ENCODE measurements around the gene ZC3H12C.

DNA sequence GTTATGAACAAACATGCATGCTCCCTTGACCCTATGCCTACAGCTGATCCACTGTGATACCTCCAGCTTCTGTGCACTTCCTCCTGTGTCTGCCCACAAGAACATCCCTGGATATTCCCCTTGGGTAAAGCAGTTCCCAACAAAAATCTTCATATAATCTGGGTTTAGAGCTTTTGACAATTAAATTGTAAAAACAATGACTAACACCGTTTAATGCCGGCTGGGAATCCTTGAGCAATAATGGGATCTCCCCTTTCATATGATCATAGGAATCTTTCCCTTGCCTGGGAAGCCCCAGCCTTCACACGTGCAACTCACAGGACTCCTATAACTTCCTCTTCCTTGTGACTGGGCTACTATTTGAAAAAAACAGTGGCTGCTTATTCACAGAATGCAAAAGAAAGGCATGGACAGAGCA lies 6.3 kb upstream of the ZC3H12C start:
- TF ChIP-seq, protein P1, sequence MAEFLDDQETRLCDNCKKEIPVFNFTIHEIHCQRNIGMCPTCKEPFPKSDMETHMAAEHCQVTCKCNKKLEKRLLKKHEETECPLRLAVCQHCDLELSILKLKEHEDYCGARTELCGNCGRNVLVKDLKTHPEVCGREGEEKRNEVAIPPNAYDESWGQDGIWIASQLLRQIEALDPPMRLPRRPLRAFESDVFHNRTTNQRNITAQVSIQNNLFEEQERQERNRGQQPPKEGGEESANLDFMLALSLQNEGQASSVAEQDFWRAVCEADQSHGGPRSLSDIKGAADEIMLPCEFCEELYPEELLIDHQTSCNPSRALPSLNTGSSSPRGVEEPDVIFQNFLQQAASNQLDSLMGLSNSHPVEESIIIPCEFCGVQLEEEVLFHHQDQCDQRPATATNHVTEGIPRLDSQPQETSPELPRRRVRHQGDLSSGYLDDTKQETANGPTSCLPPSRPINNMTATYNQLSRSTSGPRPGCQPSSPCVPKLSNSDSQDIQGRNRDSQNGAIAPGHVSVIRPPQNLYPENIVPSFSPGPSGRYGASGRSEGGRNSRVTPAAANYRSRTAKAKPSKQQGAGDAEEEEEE (CRISPR knock-in tag; IDR thresholded peaks at IDR 0.05; ENCODE audit: borderline replicate concordance), result no peak
- TF ChIP-seq JDP2 (CRISPR knock-in tag; IDR thresholded peaks at IDR 0.05; ENCODE audit: borderline replicate concordance) (no peak), NFATC3 (CRISPR knock-in tag; IDR thresholded peaks at IDR 0.05) (no peak), ZNF800 (CRISPR knock-in tag; IDR thresholded peaks at IDR 0.05) (no peak), KLF11 (CRISPR knock-in tag; IDR thresholded peaks at IDR 0.05) (no peak), ZFX (CRISPR knock-in tag; IDR thresholded peaks at IDR 0.05; ENCODE audit: low read depth) (no peak), ZNF720 (CRISPR knock-in tag; IDR thresholded peaks at IDR 0.05) (no peak)
- TF ChIP-seq, protein P2, sequence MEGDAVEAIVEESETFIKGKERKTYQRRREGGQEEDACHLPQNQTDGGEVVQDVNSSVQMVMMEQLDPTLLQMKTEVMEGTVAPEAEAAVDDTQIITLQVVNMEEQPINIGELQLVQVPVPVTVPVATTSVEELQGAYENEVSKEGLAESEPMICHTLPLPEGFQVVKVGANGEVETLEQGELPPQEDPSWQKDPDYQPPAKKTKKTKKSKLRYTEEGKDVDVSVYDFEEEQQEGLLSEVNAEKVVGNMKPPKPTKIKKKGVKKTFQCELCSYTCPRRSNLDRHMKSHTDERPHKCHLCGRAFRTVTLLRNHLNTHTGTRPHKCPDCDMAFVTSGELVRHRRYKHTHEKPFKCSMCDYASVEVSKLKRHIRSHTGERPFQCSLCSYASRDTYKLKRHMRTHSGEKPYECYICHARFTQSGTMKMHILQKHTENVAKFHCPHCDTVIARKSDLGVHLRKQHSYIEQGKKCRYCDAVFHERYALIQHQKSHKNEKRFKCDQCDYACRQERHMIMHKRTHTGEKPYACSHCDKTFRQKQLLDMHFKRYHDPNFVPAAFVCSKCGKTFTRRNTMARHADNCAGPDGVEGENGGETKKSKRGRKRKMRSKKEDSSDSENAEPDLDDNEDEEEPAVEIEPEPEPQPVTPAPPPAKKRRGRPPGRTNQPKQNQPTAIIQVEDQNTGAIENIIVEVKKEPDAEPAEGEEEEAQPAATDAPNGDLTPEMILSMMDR (CRISPR knock-in tag; IDR thresholded peaks at IDR 0.05), result no peak
- TF ChIP-seq, protein P3, sequence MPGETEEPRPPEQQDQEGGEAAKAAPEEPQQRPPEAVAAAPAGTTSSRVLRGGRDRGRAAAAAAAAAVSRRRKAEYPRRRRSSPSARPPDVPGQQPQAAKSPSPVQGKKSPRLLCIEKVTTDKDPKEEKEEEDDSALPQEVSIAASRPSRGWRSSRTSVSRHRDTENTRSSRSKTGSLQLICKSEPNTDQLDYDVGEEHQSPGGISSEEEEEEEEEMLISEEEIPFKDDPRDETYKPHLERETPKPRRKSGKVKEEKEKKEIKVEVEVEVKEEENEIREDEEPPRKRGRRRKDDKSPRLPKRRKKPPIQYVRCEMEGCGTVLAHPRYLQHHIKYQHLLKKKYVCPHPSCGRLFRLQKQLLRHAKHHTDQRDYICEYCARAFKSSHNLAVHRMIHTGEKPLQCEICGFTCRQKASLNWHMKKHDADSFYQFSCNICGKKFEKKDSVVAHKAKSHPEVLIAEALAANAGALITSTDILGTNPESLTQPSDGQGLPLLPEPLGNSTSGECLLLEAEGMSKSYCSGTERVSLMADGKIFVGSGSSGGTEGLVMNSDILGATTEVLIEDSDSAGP (CRISPR knock-in tag; IDR thresholded peaks at IDR 0.05; ENCODE audit: borderline replicate concordance), result no peak
